Right lobe of liver (tissue), 6 donors: Measurements from ENCODE around the gene LGR4. TPM values are rescaled to one million over a fixed set of nuclear protein-coding genes. Genes with fewer than 3 reads are reported as not detected.

Experiments
- ATAC-seq, 4 donors: fragments of 200-7000 bp; cut with Tn5 transposase; one replicate each; pipeline ENCODE4 v1.9.1; 2020; ENCODE audit warnings: mild to moderate bottlenecking in 4 of 4, moderate library complexity in 4 of 4
- DNase-seq, 3 donors: peaks; one replicate each; pipeline ENCODE4 v3.0.0-alpha.2; 2020
- H3K27ac ChIP-seq, 3 donors: fragments of 200-600 bp; one replicate each; pipeline ENCODE4 v1.8.0; 2022
- H3K27me3 ChIP-seq, 2 donors: fragments of 200-600 bp; one replicate each; pipeline ENCODE4 v1.8.0; 2022
- H3K36me3 ChIP-seq, 4 donors: fragments of 200-600 bp; sonication (generic) in 1 of 4; one replicate each; pipeline versions ENCODE4 v1.5.1 to v1.8.0; 2017 to 2022; ENCODE audit warnings: control low read depth in 1 of 4
- H3K4me1 ChIP-seq, 4 donors: fragments of 200-600 bp; sonication (generic) in 1 of 4; one replicate each; pipeline versions ENCODE4 v1.5.1 to v1.8.0; 2017 to 2022; ENCODE audit warnings: control low read depth in 1 of 4
- H3K4me3 ChIP-seq, 3 donors: fragments of 200-600 bp; one replicate each; pipeline ENCODE4 v1.8.0; 2022
- H3K9me3 ChIP-seq, 4 donors: fragments of 200-600 bp; sonication (generic) in 1 of 4; one replicate each; pipeline versions ENCODE4 v1.5.1 to v1.8.0; 2017 to 2022; ENCODE audit warnings: control low read depth in 1 of 4
- CTCF ChIP-seq, 4 donors: fragments of 200-600 bp in 3 of 4; fragments of 450-650 bp in 1 of 4; IDR thresholded peaks; one replicate each; pipeline versions ENCODE4 v1.5.1 to v1.8.0; 2016 to 2022; ENCODE audit warnings: antibody characterized with exemption in 4 of 4, mild to moderate bottlenecking in 2 of 4
- POLR2A ChIP-seq: fragments of 450-650 bp; IDR thresholded peaks from one replicate; pipeline ENCODE4 v1.6.1; 2017; ENCODE audit warnings: antibody characterized with exemption, mild to moderate bottlenecking
- WGBS: methylation state at CpG from one replicate; pipeline ENCODE4 v1.1.6; 2018; ENCODE audit warnings: low coverage, low lambda C conversion rate; ENCODE audit not compliant: insufficient coverage; ENCODE audit errors: missing lambda C conversion rate; 5-methylcytosine and 5-hydroxymethylcytosine counted together
- intact Hi-C, 2 donors: fragments of 100-400 bp; cut with DNase I; formaldehyde crosslinking; loops; one replicate each; pipeline versions ENCODE4 v1.11.2 to v1.14.1; 2022
- total RNA-seq, 6 experiments: library from RNA; depleted of rRNA in 2 of 6; stranded (reverse); fragments of >200 nt in 2 of 6; fragmentation: NEBNext Ultra II Directional in 3 of 6; extraction: Animal tissue kit (Norgen Biotek cat#: 25700) in 3 of 6; gene quantifications; one replicate each; pipeline versions ENCODE4 v1.1.0 to v1.2.4, GENCODE V29; 2016 to 2023
- donor health status: DM: no; HTN: yes; CAD: no.
- donor health status: DM: no; HTN: no; CAD: no.
- donor health status: DM: no; HTN: no; CAD: no.
- donor health status: DM: no; HTN: yes; CAD: no.
- donor health status: DM: no; HTN: yes; CAD: no.

LGR4 gene
- total RNA-seq, 6 experiments from 2014 or later, result 32.5 to 46.3 (median 44.1) TPM

- no peak overlapping the region for H3K4me3 ChIP-seq
- H3K27me3 ChIP-seq, result no peaks in the 10 kb centered on the region
- peaks cover 0 to 35% (median 12%) of the 10 kb centered on the region in 4 donors for H3K36me3 ChIP-seq
- peaks cover 0 to 20% (median 6%) of the 10 kb centered on the region in 4 donors for H3K4me1 ChIP-seq
- DNase-seq (no peak), ATAC-seq (no peak)
- intact Hi-C loops, result no loop called here
- H3K9me3 ChIP-seq, result no peaks in the 10 kb centered on the region
- H3K27ac ChIP-seq, result no peak overlapping the region
- TF ChIP-seq POLR2A, result no peak
Measured at GRCh38 chr11:27501100-27501499, 28.5 kb upstream of the LGR4 start.

- 70% methylated on average over 1 of the region's 1 CpG for WGBS
- intact Hi-C loops, result no loop called here
- peaks cover 0 to 22% (median 4%) of the 10 kb centered on the region in 4 donors for H3K4me1 ChIP-seq
- TF ChIP-seq POLR2A (no peak), CTCF (IDR thresholded peaks at IDR 0.05) (no peak)
- H3K4me3 ChIP-seq, result no peak overlapping the region
- no peak overlapping the region for H3K27ac ChIP-seq
- H3K27me3 ChIP-seq, result no peaks in the 10 kb centered on the region
- DNase-seq (no peak), ATAC-seq (no peak)
- H3K9me3 ChIP-seq, result no peaks in the 10 kb centered on the region
- H3K36me3 ChIP-seq, result peaks cover 0 to 45% (median 14%) of the 10 kb centered on the region in 4 donors
Measured at GRCh38 chr11:27497911-27498310, 25.3 kb upstream of the LGR4 start.

GRCh38 chr11:27497284-27497866, 24.8 kb upstream of the LGR4 start:
- TF ChIP-seq CTCF (IDR thresholded peaks at IDR 0.05) (peak; percentile 44 to 60 (median 50)), POLR2A (no peak)
- H3K9me3 ChIP-seq, result no peaks in the 10 kb centered on the region
- no peak overlapping the region for H3K4me3 ChIP-seq
- peak; percentile 59 to 75 (median 65) for ATAC-seq
- H3K27me3 ChIP-seq, result no peaks in the 10 kb centered on the region
- peaks cover 0 to 22% (median 4%) of the 10 kb centered on the region in 4 donors for H3K4me1 ChIP-seq
- intact Hi-C loops, result no loop called here
- peak overlapping the region in 1 of 3 donors; percentile 62 for H3K27ac ChIP-seq
- peaks cover 0 to 45% (median 15%) of the 10 kb centered on the region in 4 donors for H3K36me3 ChIP-seq
- DNase-seq, result no peak

- 17% methylated on average over 1 of the region's 1 CpG for WGBS
- TF ChIP-seq CTCF (IDR thresholded peaks at IDR 0.05) (no peak), POLR2A (no peak)
- Histone ChIP-seq H3K27ac (peak overlapping the region; percentile 1 to 62 (median 18)), H3K9me3 (no peaks in the 10 kb centered on the region), H3K36me3 (peaks cover 0 to 48% (median 15%) of the 10 kb centered on the region in 4 donors), H3K4me3 (no peak overlapping the region), H3K4me1 (peaks cover 0 to 22% (median 4%) of the 10 kb centered on the region in 4 donors), H3K27me3 (no peaks in the 10 kb centered on the region)
- ATAC-seq (peak in 3 of 4 donors; percentile 50 to 69 (median 61)), DNase-seq (no peak)
- intact Hi-C loops, result no loop called here
Measured at GRCh38 chr11:27496461-27496860, 23.9 kb upstream of the LGR4 start.

- H3K36me3 ChIP-seq, result peaks cover 0 to 48% (median 14%) of the 10 kb centered on the region in 4 donors
- 25% methylated on average over 1 of the region's 1 CpG for WGBS
- intact Hi-C loops, result no loop called here
- H3K4me3 ChIP-seq, result no peak overlapping the region
- peak; percentile 62 to 73 (median 67) for ATAC-seq
- peak overlapping the region; percentile 1 to 62 (median 18) for H3K27ac ChIP-seq
- TF ChIP-seq CTCF (IDR thresholded peaks at IDR 0.05) (no peak), POLR2A (no peak)
- H3K9me3 ChIP-seq, result no peaks in the 10 kb centered on the region
- H3K4me1 ChIP-seq, result peaks cover 0 to 22% (median 4%) of the 10 kb centered on the region in 4 donors
- no peaks in the 10 kb centered on the region for H3K27me3 ChIP-seq
- no peak for DNase-seq
Measured at GRCh38 chr11:27495710-27496300, 23.2 kb upstream of the LGR4 start.
